Endothelial cell of umbilical vein (primary cell): Measurements from ENCODE around the gene DNAJC18.

Experiments used
- CTCF ChIP-seq, 2 donors: IDR thresholded peaks; 1 replicate in 1 of 2; 2 replicates in 1 of 2; pipeline ENCODE4 v1.5.1; 2011; ENCODE audit warnings: low read length in 2 of 2, mild to moderate bottlenecking in 2 of 2, moderate library complexity in 2 of 2, control low read depth in 1 of 2, inconsistent platforms in 1 of 2, low read depth in 1 of 2; ENCODE audit not compliant: insufficient read depth in 1 of 2; ENCODE audit errors: extremely low read depth in 1 of 2
- EZH2 ChIP-seq: IDR thresholded peaks from 2 replicates; pipeline ENCODE4 v1.6.1; 2012; ENCODE audit warnings: borderline replicate concordance, low read depth, mild to moderate bottlenecking, moderate library complexity, low read length, inconsistent platforms; ENCODE audit not compliant: severe bottlenecking
- MAX ChIP-seq: IDR thresholded peaks from 2 replicates; pipeline ENCODE4 v1.6.1; 2011; ENCODE audit not compliant: insufficient read depth, insufficient read length
- POLR2AphosphoS5 ChIP-seq: IDR thresholded peaks from 2 replicates; pipeline ENCODE4 v1.6.1; 2012; ENCODE audit warnings: low read depth, mild to moderate bottlenecking, control low read depth, low read length, moderate library complexity; ENCODE audit not compliant: insufficient read depth

GRCh38 chr5:139389701-139390638 lies 49.4 kb downstream of the DNAJC18 start, which contains the start of gene MZB1:
- TF ChIP-seq MAX (no peak), CTCF (IDR thresholded peaks at IDR 0.05; ENCODE audit: extremely low read depth in 1 of 2, insufficient read depth in 1 of 2, low read depth in 1 of 2, low read length in 2 of 2) (no peak), POLR2AphosphoS5 (no peak), EZH2 (no peak)
